T47D (cell line): ENCODE measurements around the gene ZW10.
A peak's percentile ranks its signal among the peaks of the same experiment; 100 is the strongest.
"Not testable (repeated sequence)": the region's sequence is repeated elsewhere in the genome, so short reads cannot be mapped to it uniquely, and the experiment has no call there.

ENCODE experiments used
- DNase-seq, 2 experiments: peaks; one replicate each; pipeline versions ENCODE4 v3.0.0 to v3.0.0-alpha.2; 2011 to 2012; ENCODE audit warnings: low read depth in 1 of 2, low spot score in 1 of 2
- JUND ChIP-seq: IDR thresholded peaks from 2 replicates; pipeline ENCODE4 v1.6.1; 2012; ENCODE audit warnings: low read depth
- in situ Hi-C: cut with HindIII; loops from 2 replicates; pipeline ENCODE4 v1.10.0; 2016; ENCODE audit warnings: low sequenced_read_pairs, low pct_unique_long_range_greater_than_20kb

The ZW10 gene

DNA sequence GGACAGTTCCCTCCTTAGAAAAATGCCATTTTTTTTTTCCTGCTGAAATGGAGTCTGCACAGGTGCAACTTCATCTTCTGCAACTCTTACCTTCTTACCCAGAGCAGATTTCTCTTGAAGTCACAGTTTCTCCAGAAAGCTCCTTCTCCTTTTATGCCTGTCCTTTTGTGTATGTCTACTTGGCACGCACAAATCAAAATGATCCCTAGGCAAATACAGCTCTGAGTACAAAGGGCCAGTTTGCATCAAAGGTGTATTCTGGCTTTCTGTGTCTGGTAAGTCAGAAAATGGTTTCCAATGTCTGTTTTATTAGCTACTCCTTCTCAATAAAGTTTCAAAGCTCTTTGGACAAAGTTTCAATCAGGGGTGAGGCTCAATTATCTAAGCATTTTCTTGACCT, 8.6 kb upstream of the ZW10 start:
- TF ChIP-seq JUND = no peak
- DNase-seq = peak in 1 of 2 experiments; percentile 78
- in situ Hi-C loops = no loop called here

DNA sequence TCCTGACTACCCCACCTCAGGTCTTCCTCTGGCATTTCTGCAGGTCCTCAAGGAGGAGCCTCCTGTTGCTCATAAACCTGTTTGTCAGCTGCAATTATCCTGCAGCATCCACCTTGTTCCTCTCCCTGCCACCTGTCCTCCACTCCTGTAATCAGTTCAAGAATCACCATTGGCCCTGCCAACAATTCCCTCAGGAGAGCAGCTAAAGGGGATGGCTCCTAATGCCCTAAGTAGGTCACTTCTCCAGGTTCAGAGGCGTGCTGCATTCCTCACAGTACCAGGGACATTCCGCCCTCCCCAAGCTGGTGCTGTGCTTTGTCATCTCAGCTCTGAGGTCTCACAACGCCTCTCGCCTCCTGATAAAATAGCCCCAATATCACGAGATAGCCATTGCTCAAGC, 8.2 kb upstream of the ZW10 start:
- in situ Hi-C loops = no loop called here
- DNase-seq = peak in 1 of 2 experiments; percentile 96

DNA sequence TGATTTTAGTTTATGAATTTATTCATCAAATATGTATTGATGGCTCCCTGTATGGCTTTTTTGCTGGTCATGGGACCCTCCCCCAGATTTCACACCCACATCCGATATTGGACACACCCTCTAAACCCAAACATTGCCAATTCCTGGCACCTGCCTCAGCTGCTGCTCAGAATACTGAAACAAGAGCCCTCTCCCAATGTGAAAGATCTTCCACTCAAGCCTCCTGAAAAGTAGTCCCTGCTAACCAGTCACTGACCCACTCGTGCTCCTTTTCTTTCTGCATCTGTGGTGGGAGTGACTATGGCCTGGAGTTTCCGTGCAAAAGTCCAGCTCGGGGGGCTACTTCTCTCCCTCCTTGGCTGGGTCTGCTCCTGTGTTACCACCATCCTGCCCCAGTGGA, 6.0 kb upstream of the ZW10 start, which contains the start of gene CLDN25:
CLDN25 (plus strand) TSS at position 301 of the 400 bp plus-strand sequence; CDS start at position 301, 0 bp downstream.
- no peak for TF ChIP-seq JUND
- no peak for DNase-seq
- in situ Hi-C loops = no loop called here

More for the DNA sequence above, 8.2 kb upstream of the ZW10 start:
- TF ChIP-seq JUND = no peak

DNA sequence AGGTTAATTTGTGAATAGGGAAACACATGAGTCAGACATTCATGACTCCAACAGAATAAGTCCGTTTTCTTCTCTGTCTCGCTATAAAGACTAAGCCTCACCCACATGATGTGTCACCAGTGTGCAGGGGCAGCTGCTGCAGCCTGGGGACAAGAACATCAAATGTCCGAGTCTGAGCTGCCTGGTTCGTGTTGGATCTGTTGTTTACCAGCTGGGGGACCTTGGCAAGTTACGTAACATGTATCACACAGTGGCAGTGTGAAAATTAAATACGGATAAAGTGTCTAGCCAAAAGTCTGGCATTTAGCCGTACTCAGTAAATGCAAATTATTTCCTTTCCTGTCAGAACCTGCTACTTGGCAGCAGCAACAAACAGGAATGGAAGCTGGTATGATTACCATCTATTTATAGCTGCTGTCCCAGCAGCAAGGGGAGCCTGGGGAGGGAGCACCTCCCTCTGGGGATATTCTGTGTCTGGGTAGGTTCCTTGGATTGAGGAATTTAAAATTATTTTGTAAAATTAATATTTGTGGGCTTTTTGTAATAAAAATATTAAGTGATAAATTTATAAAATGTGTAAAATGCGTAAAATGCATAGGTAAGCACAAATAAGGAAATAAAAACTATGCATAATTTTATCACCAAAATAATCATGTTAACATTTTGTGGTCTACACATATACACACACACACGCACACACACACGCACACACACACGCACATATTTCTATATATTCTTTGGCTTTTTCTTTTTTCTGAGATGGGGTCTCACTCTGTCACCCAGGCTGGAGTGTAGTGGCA, 4.8 kb upstream of the ZW10 start:
- TF ChIP-seq JUND = no peak
- in situ Hi-C loops = no loop called here
- DNase-seq = peak in 1 of 2 experiments; percentile 91

DNA sequence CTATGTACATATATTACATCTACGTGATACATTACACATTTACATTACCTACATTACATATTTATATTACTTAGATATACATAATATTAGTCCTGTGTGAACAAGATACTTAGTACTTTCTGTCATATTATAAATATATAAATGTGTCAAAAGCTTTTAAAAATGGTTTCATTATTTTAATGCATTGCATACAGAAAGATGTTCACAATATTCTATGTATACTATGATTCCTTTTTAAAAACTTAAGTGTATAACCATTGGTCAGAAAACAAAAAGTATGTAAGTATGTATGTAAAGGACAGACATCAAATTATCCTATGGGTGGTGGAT, 647 bp upstream of the ZW10 start:
- no peak for DNase-seq
- in situ Hi-C loops = no loop called here
- TF ChIP-seq JUND = no peak

DNA sequence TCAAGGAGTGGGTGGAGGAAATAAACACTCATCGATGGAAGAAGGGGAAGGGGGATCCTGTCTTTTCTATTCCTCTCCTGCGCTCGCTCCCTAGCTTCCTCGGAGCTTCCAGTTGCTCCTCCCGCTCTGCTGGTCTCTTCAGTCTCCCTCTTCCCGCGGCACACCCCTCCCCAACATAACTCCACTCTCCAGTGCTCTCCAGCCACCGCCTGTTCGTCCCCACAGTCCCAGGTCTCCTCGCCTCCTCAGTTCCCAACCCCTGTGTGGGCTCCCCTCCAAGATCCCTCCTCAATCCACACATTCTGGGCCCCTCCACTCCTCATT, 438 bp downstream of the ZW10 start:
- TF ChIP-seq JUND = no peak
- peak in 1 of 2 experiments; percentile 41 for DNase-seq
- in situ Hi-C loops = no loop called here

DNA sequence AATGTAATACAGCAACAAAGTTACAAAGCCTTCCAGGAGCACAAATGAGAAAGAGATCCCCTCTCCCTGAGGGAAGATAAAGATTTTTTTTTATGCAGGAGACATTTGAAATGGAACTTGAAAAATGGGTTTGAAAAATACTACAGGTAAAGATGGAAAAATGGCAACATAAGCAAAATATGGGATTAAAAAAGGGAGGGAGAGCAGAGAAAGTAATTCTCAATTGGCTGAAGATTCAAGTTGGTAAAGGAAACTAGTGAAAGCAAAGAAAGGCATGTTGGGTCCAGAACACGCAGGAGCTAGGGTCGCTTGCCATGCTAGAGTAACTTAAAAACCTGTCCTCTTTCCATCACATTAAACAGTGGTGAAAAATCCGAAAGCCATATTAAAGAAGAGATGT, 1.5 kb downstream of the ZW10 start:
- TF ChIP-seq JUND = no peak
- in situ Hi-C loops = no loop called here
- no peak for DNase-seq

DNA sequence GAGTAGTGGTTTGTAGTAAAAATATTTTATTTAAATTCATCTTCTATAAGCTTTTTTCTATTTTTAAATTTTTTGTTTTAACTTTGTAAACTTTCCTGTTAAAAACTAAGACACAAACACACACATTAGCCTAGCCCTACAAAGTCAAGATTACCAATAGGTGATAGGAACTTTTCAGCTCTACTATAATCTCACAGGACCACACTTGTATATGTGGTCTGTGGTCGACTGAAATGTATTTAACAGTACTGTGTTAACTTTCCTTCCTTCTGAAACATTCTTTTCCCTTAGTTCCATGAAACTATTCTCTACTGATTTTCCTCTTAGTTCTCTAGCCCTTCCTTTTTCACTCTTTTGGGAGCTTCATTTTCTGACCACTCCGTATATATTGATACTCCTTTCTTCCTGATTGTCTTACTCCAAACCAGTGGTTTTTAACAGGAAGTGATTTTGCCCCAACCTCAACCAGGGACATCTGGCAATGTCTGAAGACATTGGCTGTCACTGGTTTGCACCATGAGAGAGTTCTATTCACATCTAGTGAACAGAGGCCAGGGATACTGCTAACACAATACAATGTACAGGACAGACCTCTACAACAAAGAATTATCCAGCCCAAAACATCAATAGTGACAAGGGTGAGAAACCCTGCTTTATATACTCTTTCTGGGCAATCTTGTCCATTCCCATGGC, 8.8 kb downstream of the ZW10 start:
- in situ Hi-C loops = no loop called here
- no peak for DNase-seq

DNA sequence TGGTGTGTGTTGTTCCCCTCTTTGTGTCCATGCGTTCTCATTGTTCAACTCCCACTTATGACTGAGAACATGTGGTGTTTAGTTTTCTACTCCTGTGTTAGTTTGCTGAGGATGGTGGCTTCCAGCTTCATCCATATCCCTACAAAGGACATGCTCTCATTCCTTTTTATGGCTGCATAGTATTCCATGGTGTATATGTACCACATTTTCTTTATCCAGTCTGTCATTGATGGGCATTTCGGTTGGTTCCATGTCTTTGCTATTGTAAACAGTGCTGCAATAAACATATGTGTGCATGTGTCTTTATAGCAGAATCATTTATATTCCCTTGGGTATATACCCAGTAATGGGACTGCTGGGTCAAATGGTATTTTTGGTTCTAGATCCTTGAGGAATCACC, 10.5 kb downstream of the ZW10 start:
- DNase-seq, in situ Hi-C loops: not testable (repeated sequence)

More for the DNA sequence above, 8.8 kb downstream of the ZW10 start:
- no peak for TF ChIP-seq JUND

DNA sequence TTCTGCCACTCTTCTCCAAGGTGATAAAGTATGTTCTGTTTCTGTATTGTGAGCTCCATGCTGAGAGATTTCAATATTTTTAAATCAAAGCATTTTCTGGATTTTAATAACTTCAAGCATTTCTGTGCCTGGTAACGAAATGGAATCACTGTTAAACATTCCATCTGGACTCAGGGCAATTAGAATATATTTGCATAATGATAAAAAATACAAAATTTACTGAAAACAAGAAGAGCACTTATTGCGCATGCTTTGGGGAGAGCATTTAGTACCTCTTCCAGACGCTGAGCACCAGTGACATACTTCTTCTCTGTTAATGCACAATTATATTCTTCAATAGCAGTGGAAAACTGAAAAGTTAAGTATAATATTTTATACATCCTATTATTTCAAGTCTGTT, 13.3 kb downstream of the ZW10 start:
- TF ChIP-seq JUND = no peak
- no peak for DNase-seq
- in situ Hi-C loops = no loop called here

DNA sequence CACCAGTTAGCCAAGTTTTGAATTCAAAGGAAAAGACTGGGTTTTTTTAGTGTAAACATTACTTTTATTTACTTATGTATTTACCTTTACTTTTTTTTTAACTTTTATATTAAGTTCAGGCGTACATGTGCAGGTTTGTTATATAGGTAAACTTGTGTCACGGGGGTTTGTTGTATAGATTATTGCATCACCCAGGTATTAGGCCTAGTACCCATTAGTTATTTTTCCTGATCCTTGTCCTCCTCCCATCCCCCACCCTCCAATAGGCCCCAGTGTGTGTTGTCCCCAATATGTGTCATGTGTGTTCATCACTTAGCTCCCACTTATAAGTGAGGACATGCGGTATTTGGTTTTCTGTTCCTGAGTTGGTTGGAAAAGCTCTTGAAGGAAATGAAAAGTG, 20.6 kb downstream of the ZW10 start:
- no peak for TF ChIP-seq JUND
- no peak for DNase-seq
- in situ Hi-C loops = no loop called here

DNA sequence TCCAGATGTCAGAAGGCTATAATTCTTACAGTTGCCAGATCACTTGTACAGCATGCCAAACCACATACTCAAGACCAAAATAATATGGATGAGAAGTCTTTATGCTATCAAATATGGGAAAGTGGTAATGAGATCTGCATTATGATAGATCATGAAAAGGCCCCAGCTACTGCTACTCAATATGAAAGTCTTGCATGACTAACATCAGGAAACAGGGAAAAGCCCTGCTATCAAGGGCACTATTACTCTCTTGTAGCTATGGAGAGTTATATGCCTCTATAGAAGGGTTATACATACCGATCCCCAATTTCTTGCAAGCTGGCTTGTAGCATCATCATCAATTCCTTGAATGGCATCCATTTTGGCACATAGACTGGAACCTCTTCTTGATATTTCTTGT, 37.2 kb downstream of the ZW10 start:
- no peak for TF ChIP-seq JUND
- DNase-seq = no peak
- in situ Hi-C loops = no loop called here

DNA sequence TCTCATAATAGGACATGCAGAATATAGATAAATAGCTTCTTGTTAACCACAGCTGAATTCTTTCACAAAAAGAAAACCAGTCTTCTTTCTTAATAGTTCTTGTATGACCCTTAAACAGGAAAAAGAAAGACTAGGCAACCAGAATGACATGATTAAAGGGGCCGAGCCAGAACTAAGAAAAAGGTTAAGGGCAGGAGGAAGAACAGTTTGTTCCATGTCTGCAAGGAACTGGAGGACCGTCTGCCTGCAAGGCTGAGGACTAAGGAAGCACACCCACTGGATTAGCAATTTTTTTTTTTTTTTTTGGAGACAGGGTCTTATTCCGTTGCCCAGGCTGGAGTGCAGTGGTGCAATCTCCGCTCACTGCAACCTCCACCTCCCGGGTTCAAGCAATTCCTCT, 41.4 kb downstream of the ZW10 start:
- TF ChIP-seq JUND = no peak
- no peak for DNase-seq
- in situ Hi-C loops = no loop called here
